HT1080 (cell line): ENCODE data around the gene SLC29A3. TPM values are rescaled to one million over a fixed set of nuclear protein-coding genes. Genes with fewer than 3 reads are reported as not detected.
"Not testable (repeated sequence)": the region's sequence is repeated elsewhere in the genome, so short reads cannot be mapped to it uniquely, and the experiment has no call there.

Source experiments
- DNase-seq: peaks from one replicate; pipeline ENCODE4 v3.0.0-alpha.2; 2015; ENCODE audit warnings: low read depth
- total RNA-seq: library from RNA; depleted of rRNA; stranded (reverse); fragments of >200 nt; shearing (Covaris generic); gene quantifications from 2 replicates; pipeline ENCODE4 v1.2.3, GENCODE V29; 2014

The SLC29A3 gene
- total RNA-seq, 1 experiment from 2014 or later = 1.4 TPM

DNA sequence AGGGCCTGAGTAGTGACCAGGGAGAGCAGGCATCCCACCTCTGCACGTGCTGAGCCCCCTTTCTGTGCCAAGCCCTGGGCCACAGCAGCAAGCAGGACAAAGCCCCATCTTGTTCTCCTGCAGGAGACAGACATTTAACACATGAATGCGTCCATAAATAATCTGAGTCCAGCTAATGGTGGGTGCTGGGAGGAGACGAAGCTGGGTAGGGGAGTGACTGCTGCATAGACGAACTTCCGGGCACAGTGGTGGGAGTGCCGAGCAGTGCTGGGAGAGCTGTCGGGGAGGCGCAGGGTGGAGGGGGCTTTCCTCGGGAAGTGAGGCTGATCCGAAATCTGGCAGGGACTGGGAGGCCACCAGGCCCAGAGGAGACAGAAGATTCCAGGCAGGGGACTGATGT, 35.2 kb upstream of the SLC29A3 start:
- no peak for DNase-seq

- no peak for DNase-seq
Observed at GRCh38 chr10:71284544-71285179, 34.4 kb upstream of the SLC29A3 start.

DNA sequence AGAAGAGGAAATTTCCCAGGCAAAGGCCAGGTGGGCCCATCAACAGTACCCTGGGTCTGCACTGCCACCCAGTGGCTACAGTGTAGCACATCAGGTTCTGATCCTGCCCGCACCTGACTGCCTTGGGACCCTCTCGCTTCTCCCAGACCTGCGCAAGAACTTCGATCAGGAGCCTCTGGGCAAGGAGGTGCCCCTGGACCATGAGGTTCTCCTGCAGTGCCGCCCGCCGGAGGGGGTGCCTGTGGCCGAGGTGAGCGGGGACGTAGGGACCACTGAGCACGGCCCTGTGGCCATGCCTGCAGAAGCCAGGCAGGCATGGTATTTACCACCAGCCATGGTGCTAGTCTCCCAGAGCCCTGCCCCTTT, 33.9 kb upstream of the SLC29A3 start:
- peak; percentile 30 for DNase-seq

DNA sequence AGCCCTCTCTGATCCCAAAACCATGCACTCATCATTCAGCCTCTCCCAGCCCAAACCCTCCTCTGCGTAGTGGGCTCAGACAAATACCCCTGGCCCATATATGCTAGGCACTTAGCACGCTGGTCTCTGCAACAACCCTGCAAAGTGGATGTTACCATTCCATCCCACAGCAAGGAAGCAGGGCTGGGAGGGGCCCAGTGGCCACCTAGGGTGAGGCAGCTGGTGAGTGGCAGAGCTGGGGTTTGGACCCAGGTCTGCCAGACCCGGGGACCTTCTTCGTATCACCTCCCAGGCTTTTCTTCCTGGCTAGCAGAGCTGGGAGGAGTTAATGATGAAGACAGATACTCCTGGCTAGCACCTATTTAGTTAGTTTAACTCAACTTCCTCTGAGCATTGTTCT, 33.1 kb upstream of the SLC29A3 start:
- no peak for DNase-seq

GRCh38 chr10:71286521-71287294, 32.4 kb upstream of the SLC29A3 start:
- no peak for DNase-seq

- no peak for DNase-seq
Observed at GRCh38 chr10:71287456-71287855, 31.6 kb upstream of the SLC29A3 start.

DNA sequence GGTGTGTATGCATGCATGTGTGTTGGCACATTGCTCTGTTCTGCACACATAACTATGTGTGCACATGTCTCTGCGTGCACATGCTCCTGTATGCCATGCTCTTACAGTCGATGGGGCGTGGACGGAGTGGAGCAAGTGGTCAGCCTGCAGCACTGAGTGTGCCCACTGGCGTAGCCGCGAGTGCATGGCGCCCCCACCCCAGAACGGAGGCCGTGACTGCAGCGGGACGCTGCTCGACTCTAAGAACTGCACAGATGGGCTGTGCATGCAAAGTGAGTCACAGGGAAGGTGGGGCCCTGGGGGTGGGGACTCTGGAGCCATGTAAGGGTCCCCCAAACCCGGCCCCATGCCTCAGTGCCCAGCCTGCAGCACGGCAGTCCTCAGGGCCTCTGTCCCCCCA, 30.6 kb upstream of the SLC29A3 start:
- DNase-seq = no peak

DNA sequence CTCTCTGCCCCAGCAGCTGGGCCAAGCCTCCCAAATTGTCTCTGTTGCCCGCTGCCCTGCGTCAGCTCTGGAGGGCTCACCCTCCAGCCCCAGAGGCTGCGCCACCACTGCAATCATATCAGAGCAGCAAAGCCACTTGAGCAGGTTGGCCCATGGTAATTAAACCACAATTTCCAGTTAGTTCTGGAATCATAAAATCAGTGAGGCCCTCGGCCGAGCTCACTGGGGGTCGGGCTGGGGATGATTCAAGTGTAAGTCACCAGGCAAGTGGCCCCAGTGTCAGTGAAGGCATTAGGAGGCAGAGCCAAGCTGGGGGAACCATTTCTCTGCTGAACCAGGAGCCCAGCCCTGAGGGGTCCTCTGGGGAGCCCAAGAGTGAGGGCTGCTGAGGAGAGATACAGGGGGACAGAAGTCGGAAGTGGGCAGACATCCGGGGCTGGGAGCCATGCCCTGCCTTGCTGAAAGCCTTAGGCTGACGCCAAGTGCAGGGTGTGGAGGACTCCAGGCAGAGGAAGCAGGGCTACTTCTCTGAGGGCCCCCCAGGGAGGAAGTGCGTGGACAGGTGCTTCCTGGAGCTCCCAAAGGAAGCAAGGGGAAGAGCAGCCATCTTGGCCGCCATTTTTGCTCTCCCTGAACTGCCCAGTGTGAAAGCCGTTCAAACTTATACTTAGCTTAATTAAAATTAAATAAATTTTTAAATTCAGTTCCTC, 29.5 kb upstream of the SLC29A3 start:
- DNase-seq = peak; percentile 17

GRCh38 chr10:71290331-71290730, 28.7 kb upstream of the SLC29A3 start:
- no peak for DNase-seq

DNA sequence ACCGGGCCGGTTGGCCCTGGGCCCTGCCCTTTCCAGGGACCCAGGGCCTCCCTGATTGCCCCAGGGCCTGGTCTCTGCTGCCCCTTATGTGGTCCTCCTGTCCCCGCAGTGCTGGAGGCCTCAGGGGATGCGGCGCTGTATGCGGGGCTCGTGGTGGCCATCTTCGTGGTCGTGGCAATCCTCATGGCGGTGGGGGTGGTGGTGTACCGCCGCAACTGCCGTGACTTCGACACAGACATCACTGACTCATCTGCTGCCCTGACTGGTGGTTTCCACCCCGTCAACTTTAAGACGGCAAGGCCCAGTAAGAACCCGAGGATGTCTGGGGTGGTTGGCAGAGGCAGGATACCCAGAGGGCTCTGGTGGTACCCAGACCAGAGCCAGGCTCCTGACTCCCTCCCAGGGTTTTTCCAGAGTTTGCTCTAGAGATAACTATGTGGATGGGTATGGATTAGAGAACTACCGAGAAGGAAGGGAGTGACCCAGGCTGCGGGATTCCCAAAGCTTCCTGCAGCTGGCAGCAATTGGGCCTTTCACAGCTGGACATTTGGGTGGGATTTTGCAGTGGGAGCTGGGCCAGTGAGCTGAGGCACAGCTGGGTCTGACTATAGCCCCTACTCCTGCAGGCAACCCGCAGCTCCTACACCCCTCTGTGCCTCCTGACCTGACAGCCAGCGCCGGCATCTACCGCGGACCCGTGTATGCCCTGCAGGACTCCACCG, 28.1 kb upstream of the SLC29A3 start:
- DNase-seq = no peak

GRCh38 chr10:71291528-71291900, 27.5 kb upstream of the SLC29A3 start:
- no peak for DNase-seq

DNA sequence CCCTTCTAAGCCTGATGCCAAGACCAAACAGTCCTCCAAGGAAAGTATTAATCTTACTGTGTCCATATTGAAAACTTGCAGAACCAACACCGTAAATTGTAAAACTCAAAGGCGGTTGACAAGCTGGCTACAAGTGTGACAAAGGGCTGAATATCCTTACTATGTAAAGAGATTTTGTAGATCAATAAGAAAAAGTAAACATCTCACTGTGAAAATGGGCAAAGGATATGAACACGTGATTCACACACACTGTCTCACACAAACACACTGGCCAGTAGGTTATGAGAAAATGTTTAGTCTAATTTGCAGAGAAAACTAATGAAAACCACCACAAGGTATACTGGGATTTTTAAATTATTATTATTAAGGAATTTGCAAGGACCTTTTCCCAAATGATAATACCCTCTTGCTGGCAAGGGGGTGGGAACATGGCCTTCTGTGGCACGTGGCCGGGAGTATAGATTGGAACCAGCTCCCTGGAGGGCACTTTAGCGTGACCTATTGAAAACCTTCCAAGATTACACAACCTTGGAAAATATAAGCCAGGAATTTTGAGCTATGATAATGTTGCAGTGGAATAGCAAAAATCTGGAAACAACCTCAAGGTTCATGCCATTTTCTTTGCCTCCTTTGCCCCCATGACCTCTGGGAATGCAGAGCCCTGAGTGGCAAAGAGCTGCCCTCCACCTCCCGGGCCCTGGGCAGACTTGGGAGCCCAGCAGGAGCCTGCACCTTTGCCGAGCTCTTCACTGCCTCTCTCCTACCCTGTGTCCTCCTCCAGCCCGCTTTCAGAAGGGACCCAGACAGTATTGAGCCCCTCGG, 26.2 kb upstream of the SLC29A3 start:
- no peak for DNase-seq

GRCh38 chr10:71293446-71294084, 25.5 kb upstream of the SLC29A3 start:
- DNase-seq = no peak

- no peak for DNase-seq
Observed at GRCh38 chr10:71294091-71294561, 24.9 kb upstream of the SLC29A3 start.

- no peak for DNase-seq
Observed at GRCh38 chr10:71294856-71295255, 24.2 kb upstream of the SLC29A3 start.

- DNase-seq = no peak
Observed at GRCh38 chr10:71295641-71296040, 23.4 kb upstream of the SLC29A3 start.

GRCh38 chr10:71296086-71296485, 23.0 kb upstream of the SLC29A3 start:
- DNase-seq = no peak

DNA sequence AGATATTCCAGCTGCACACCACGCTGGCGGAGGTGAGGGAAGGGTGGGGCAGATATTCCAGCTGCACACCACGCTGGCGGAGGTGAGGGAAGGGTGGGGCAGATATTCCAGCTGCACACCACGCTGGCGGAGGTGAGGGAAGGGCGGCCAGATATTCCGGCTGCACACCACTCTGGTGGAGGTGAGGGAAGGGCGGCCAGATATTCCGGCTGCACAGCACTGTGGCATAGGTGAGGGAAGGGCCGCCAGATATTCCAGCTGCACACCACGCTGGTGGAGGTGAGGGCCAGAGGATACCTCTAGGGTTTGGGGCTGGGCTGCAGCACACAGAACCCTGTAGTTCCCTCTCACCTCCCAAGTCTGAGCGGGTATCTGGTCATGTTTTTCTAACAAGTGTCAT, 22.2 kb upstream of the SLC29A3 start:
- not testable (repeated sequence) for DNase-seq

DNA sequence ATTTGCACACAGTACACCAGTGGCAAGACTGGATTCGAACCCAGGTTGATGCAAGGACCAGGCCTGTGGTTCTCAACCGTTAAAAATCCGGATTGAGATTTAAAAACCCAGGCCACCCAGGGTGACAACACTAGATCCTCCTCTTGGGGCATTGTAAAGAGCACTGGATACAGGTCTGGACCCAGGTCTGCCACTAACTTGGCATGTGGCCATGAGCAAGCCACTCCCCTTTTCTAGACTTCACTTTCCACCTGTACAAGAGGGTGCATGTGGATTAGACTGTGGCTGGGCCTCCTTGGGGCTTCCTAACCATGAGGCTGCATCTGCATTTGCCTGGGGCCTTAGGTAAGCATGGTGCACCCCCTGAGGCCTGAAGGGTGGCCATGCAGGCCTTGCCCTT, 21.7 kb upstream of the SLC29A3 start:
- DNase-seq = no peak

GRCh38 chr10:71299071-71299785, 19.8 kb upstream of the SLC29A3 start:
- DNase-seq = no peak
